Measurements from ENCODE around the gene CD8A.
A peak's percentile ranks its signal among the peaks of the same experiment; 100 is the strongest.

CD8A gene

DNA sequence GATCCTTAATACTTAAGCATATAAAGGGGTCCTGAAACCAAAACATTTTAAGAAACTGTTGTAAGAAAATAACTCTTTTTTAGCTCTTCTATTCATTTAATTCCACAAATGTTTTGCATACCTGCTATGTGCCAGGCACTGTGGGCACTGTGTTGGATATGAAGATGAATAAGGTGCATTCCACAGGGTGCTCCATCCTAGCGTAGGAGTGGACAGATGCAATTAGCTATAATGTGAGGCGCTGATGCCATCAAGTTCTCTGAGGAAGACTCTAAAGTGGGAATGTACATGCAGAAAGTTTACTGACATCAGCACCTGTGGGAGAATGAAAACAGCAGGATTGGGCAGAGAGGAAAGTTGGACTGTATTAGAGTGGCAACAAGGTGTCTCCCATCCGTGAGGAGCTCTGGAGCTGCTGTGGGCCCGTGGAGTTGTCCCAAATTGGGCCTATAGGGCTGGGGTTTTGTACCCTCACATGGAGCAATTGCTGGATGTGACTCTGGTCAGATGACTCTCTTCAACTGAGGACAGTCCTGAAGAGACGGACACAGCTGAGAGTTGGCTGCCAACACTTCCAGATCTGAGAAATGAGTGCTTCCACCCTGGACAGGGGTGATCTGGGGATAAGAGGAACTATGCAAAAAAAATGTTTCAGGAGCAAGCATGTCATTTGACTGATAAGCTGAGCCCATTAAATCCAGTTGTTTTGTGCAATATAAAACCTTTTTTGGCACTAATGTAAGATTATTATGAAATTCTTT, 22.3 kb downstream of the CD8A start:
- no peak overlapping the region for H3K27ac ChIP-seq (ENCODE audit: low read length)
- H3K27me3 ChIP-seq (ENCODE audit: insufficient read depth, low read length, poor library complexity): no peaks in the 10 kb centered on the region
- no peak overlapping the region for H3K9ac ChIP-seq (ENCODE audit: low read depth, low read length)
- peaks cover 81% of the 10 kb centered on the region for H3K36me3 ChIP-seq (ENCODE audit: insufficient read depth, low read length)
- H3K4me2 ChIP-seq (ENCODE audit: insufficient read depth, low read length): no peak overlapping the region
- H3K9me3 ChIP-seq (ENCODE audit: insufficient read depth, low read length, severe bottlenecking): no peaks in the 10 kb centered on the region
- H3K4me1 ChIP-seq (ENCODE audit: insufficient read depth, low read length): no peaks in the 10 kb centered on the region
- no peak for TF ChIP-seq EZH2 (IDR thresholded peaks at IDR 0.05; ENCODE audit: borderline replicate concordance, low read depth, low read length, severe bottlenecking)
- TF ChIP-seq, protein P1, sequence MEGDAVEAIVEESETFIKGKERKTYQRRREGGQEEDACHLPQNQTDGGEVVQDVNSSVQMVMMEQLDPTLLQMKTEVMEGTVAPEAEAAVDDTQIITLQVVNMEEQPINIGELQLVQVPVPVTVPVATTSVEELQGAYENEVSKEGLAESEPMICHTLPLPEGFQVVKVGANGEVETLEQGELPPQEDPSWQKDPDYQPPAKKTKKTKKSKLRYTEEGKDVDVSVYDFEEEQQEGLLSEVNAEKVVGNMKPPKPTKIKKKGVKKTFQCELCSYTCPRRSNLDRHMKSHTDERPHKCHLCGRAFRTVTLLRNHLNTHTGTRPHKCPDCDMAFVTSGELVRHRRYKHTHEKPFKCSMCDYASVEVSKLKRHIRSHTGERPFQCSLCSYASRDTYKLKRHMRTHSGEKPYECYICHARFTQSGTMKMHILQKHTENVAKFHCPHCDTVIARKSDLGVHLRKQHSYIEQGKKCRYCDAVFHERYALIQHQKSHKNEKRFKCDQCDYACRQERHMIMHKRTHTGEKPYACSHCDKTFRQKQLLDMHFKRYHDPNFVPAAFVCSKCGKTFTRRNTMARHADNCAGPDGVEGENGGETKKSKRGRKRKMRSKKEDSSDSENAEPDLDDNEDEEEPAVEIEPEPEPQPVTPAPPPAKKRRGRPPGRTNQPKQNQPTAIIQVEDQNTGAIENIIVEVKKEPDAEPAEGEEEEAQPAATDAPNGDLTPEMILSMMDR (IDR thresholded peaks at IDR 0.05; ENCODE audit: borderline replicate concordance, extremely low read depth, low read length, poor library complexity, severe bottlenecking): no peak
- no peak overlapping the region for H2AFZ ChIP-seq (ENCODE audit: low read depth, low read length)
- DNase-seq (no peak), ATAC-seq (ENCODE audit: insufficient read depth, low read depth) (no peak)
- no peaks in the 10 kb centered on the region for H4K20me1 ChIP-seq (ENCODE audit: insufficient read depth, low read length)
- H3K79me2 ChIP-seq (ENCODE audit: insufficient read depth, low read length): peaks cover 5% of the 10 kb centered on the region; the same call in 1 of the 2 replicates
- H3K4me3 ChIP-seq (ENCODE audit: low read depth in 1 of 2, low read length in 2 of 2): no peak overlapping the region

DNA sequence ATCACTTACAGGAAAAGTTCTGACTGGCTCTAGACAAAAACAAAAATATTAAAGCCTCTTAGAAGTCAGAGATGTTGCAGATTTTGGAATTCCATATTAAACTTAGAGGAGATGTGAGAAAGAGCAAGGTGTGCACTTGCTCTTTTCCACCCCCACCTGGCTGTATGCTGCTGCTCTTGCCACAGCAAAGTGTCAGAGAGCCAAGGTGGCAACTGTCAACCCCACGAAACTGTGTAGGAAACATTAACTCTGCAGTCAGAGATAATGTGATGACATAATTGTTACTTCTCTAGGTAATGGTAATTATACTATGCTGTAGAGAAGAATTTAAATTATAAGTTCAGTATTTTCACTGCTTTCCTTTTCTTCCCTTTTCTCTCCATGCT, 25.4 kb downstream of the CD8A start:
- Histone ChIP-seq H3K27ac (ENCODE audit: low read length) (no peak overlapping the region), H3K27me3 (ENCODE audit: insufficient read depth, low read length, poor library complexity) (no peaks in the 10 kb centered on the region), H3K9me3 (ENCODE audit: insufficient read depth, low read length, severe bottlenecking) (no peaks in the 10 kb centered on the region), H3K4me2 (ENCODE audit: insufficient read depth, low read length) (no peak overlapping the region), H3K9ac (ENCODE audit: low read depth, low read length) (no peak overlapping the region), H3K4me3 (ENCODE audit: low read depth in 1 of 2, low read length in 2 of 2) (no peak overlapping the region), H3K79me2 (ENCODE audit: insufficient read depth, low read length) (peaks cover 28% of the 10 kb centered on the region), H3K36me3 (ENCODE audit: insufficient read depth, low read length) (peaks cover 60% of the 10 kb centered on the region), H4K20me1 (ENCODE audit: insufficient read depth, low read length) (peaks cover 5% of the 10 kb centered on the region; the same call in 1 of the 2 replicates), H3K4me1 (ENCODE audit: insufficient read depth, low read length) (no peaks in the 10 kb centered on the region), H2AFZ (ENCODE audit: low read depth, low read length) (no peak overlapping the region)
- no peak for ATAC-seq (ENCODE audit: insufficient read depth, low read depth)
- no peak for TF ChIP-seq EZH2 (IDR thresholded peaks at IDR 0.05; ENCODE audit: borderline replicate concordance, low read depth, low read length, severe bottlenecking)
- TF ChIP-seq, protein P1 (IDR thresholded peaks at IDR 0.05; ENCODE audit: borderline replicate concordance, extremely low read depth, low read length, poor library complexity, severe bottlenecking): no peak
- DNase-seq: no peak

DNA sequence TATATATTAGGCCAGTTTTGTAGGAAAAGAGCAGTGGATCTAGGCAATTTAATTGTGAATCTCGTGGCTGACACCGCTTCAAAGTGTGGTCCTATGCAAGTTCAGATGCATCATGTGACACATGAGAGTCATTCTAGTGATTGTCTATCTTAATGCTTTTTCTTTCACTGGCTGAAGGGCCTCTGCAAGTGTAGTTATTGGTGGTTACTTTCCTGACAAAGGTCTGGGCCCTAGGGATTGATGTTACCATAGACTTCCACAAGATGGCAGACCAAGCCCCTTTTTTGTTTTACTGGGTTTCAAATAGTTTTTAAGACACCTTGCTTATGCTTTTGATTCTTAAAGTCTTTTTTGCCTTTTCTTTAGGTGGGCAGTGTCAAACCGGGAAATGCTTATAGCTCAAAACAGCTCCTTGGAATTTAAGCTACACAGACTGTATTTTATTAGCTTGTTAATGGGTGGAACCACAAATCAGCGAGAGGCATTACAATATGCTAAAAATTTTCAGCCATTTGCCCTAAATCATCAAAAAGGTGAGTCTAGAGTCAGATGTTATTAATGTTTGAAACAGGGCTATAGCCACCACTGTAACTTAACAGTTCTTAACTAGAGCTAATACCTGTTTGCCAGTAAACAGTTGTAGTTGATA, 25.9 kb downstream of the CD8A start:
- H3K27ac ChIP-seq (ENCODE audit: low read length): no peak overlapping the region
- H3K27me3 ChIP-seq (ENCODE audit: insufficient read depth, low read length, poor library complexity): no peaks in the 10 kb centered on the region
- peaks cover 32% of the 10 kb centered on the region for H3K79me2 ChIP-seq (ENCODE audit: insufficient read depth, low read length)
- peaks cover 60% of the 10 kb centered on the region for H3K36me3 ChIP-seq (ENCODE audit: insufficient read depth, low read length)
- TF ChIP-seq, protein P1 (IDR thresholded peaks at IDR 0.05; ENCODE audit: borderline replicate concordance, extremely low read depth, low read length, poor library complexity, severe bottlenecking): peak; percentile 82
- TF ChIP-seq EZH2 (IDR thresholded peaks at IDR 0.05; ENCODE audit: borderline replicate concordance, low read depth, low read length, severe bottlenecking): no peak
- H3K9me3 ChIP-seq (ENCODE audit: insufficient read depth, low read length, severe bottlenecking): no peaks in the 10 kb centered on the region
- no peak overlapping the region for H3K4me2 ChIP-seq (ENCODE audit: insufficient read depth, low read length)
- H2AFZ ChIP-seq (ENCODE audit: low read depth, low read length): no peak overlapping the region
- no peak overlapping the region for H3K9ac ChIP-seq (ENCODE audit: low read depth, low read length)
- no peaks in the 10 kb centered on the region for H3K4me1 ChIP-seq (ENCODE audit: insufficient read depth, low read length)
- ATAC-seq (ENCODE audit: insufficient read depth, low read depth): peak; percentile 86
- no peak overlapping the region for H3K4me3 ChIP-seq (ENCODE audit: low read depth in 1 of 2, low read length in 2 of 2)
- peaks cover 5% of the 10 kb centered on the region; the same call in 1 of the 2 replicates for H4K20me1 ChIP-seq (ENCODE audit: insufficient read depth, low read length)
- peak; percentile 46 for DNase-seq
